Measurements from ENCODE around the gene WWTR1. TPM values are rescaled to one million over a fixed set of nuclear protein-coding genes. Genes with fewer than 3 reads are reported as not detected.
A peak's percentile ranks its signal among the peaks of the same experiment; 100 is the strongest.

WWTR1 gene
- total RNA-seq, 1 donor from 2014 or later: 98.0 TPM

DNA sequence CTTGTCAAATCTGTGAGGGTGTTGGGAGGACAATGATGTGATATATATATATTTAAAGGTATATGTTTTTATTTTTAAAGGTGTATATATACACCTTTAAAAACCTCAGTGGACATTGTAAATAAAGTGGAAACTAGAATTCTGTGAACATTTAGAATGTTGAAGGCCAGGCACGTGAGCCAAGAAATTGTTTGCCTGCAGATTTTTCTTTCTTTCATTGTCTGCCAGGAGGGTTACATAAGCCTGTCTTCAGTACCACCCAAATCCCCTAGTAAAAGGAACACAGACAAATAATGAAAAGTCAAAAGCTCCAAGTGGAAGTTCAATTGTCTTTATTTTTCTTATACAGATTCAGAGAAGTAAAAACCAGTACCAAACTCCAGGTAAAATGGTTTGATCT lies 140.9 kb downstream of the WWTR1 start:
- H3K4me1 Mint-ChIP-seq: peaks cover 8% of the 10 kb centered on the region
- H3K36me3 Mint-ChIP-seq: peaks cover 3% of the 10 kb centered on the region
- H3K27ac Mint-ChIP-seq: no peak overlapping the region
- DNase-seq (ENCODE audit: low spot score in 2 of 2, unreplicated experiment in 2 of 2): no peak
- TF ChIP-seq, protein P1, sequence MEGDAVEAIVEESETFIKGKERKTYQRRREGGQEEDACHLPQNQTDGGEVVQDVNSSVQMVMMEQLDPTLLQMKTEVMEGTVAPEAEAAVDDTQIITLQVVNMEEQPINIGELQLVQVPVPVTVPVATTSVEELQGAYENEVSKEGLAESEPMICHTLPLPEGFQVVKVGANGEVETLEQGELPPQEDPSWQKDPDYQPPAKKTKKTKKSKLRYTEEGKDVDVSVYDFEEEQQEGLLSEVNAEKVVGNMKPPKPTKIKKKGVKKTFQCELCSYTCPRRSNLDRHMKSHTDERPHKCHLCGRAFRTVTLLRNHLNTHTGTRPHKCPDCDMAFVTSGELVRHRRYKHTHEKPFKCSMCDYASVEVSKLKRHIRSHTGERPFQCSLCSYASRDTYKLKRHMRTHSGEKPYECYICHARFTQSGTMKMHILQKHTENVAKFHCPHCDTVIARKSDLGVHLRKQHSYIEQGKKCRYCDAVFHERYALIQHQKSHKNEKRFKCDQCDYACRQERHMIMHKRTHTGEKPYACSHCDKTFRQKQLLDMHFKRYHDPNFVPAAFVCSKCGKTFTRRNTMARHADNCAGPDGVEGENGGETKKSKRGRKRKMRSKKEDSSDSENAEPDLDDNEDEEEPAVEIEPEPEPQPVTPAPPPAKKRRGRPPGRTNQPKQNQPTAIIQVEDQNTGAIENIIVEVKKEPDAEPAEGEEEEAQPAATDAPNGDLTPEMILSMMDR (IDR thresholded peaks at IDR 0.05; ENCODE audit: unreplicated experiment): no peak
- H3K27me3 Mint-ChIP-seq (ENCODE audit: low read depth): no peaks in the 10 kb centered on the region
- no peaks in the 10 kb centered on the region for H3K9me3 Mint-ChIP-seq
- H3K4me3 Mint-ChIP-seq: no peak overlapping the region

DNA sequence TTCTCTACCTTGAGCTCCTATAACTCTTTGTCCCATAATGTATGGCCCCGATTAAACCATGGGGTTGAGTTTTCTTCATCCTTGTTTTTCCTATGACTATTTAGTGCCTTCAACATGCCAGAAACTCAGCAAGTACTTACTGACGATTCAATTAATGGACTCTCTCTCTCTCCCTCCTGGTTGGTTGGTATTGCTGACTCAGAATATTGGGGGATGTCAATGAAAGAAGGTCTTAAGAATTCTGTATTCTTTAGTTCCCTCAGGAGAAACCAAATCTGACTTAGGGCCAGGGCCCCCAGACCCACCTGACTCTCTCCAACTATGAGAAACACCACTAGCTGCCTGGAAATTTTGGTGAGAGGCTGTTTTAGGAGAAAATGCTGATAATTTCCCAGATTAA lies 142.6 kb downstream of the WWTR1 start:
- H3K9me3 Mint-ChIP-seq: no peaks in the 10 kb centered on the region
- H3K4me3 Mint-ChIP-seq: no peak overlapping the region
- H3K27ac Mint-ChIP-seq: no peak overlapping the region
- TF ChIP-seq, protein P1 (IDR thresholded peaks at IDR 0.05; ENCODE audit: unreplicated experiment): no peak
- H3K36me3 Mint-ChIP-seq: peaks cover 3% of the 10 kb centered on the region
- DNase-seq (ENCODE audit: low spot score in 2 of 2, unreplicated experiment in 2 of 2): no peak
- no peaks in the 10 kb centered on the region for H3K27me3 Mint-ChIP-seq (ENCODE audit: low read depth)
- H3K4me1 Mint-ChIP-seq: peaks cover 8% of the 10 kb centered on the region

DNA sequence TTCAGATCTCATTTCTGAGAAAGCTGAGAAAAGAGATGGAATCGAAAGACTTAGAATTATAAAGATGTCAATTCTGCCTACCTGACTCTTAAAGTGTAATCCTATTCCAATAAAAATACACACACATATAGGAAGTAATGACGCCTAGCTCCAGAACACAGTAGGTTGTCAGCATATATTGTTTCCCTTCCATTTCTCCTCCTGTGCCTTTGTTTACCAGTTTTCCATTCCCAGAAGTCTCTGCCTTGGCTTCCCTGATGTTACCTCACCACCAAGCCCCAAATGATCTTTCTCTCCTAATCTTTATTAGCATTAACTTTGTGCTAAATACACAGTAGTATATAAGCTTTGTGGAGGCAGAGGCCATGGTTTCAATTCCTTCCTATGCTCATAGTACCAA lies 143.4 kb downstream of the WWTR1 start:
- Mint-ChIP-seq H3K4me3 (no peak overlapping the region), H3K36me3 (peaks cover 3% of the 10 kb centered on the region), H3K27ac (no peak overlapping the region), H3K9me3 (no peaks in the 10 kb centered on the region), H3K27me3 (ENCODE audit: low read depth) (no peaks in the 10 kb centered on the region), H3K4me1 (peaks cover 8% of the 10 kb centered on the region)
- TF ChIP-seq, protein P1 (IDR thresholded peaks at IDR 0.05; ENCODE audit: unreplicated experiment): no peak
- DNase-seq (ENCODE audit: low spot score in 2 of 2, unreplicated experiment in 2 of 2): no peak

DNA sequence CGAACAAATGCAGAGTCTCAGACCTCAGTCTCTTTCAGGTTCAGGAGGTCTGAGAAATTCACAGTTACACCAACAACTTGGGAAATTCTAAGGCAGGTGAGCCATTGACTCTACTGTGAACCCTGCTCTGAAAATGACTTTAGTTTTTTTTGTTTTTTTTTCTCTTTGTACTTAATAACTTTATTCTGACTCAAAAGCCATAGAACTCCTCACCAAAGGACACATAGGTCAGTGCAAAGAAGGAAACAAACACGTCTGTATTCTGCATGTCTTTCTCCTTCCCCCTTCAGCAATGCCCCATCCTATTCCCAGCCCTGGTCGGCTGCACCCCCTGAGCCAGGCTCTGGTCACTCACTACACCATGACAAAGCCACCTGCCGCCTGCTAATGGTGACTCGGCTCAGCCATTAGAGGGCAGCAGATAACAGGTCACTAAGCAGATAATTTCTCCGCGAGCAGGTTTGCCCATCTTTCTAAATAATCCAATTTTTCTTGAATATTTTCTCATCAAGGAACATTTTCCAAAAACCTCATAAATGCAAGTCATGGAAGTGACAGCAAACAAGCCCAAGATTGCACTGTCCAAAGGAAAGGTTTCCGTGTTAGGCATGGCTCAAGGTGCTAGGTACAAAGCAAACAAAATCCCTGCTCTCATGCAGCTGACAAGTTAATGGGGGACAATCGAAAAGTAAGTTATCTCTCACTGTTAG lies 145.6 kb downstream of the WWTR1 start:
- H3K9me3 Mint-ChIP-seq: no peaks in the 10 kb centered on the region
- peak in 1 of 2 experiments; percentile 64 for DNase-seq (ENCODE audit: low spot score in 2 of 2, unreplicated experiment in 2 of 2)
- peak overlapping the region; percentile 36 for H3K27ac Mint-ChIP-seq
- peaks cover 12% of the 10 kb centered on the region for H3K4me1 Mint-ChIP-seq
- H3K36me3 Mint-ChIP-seq: no peaks in the 10 kb centered on the region
- TF ChIP-seq, protein P1 (IDR thresholded peaks at IDR 0.05; ENCODE audit: unreplicated experiment): peak; percentile 58
- no peak overlapping the region for H3K4me3 Mint-ChIP-seq
- H3K27me3 Mint-ChIP-seq (ENCODE audit: low read depth): no peaks in the 10 kb centered on the region

DNA sequence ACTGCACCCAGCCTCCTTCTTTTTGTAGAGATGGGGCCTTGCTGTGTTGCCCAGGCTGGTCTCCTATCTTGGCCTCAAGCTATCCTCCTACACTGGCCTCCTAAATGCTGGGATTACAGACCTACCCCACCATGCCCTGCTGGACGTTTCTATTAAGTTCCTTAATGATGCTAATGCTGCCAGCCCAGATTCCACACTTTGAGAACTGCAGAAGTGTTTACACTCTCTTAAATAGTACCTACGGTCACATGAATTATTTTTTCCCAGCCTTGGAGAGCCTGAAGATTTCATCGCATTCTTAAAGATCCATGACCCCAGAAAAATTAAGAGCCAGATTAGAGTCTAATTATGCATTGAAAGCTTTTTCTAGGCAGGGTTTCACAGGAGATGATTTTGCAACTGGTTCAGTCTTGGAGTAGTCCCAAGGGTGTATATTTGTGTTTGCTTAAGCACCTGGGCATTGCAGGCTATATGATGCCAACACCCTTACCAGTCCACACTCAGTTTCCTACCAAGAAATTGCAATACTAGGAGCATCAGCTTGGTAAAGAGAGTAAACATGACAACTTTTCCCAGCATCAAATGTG lies 146.7 kb downstream of the WWTR1 start:
- H3K27ac Mint-ChIP-seq: no peak overlapping the region
- peaks cover 18% of the 10 kb centered on the region for H3K4me1 Mint-ChIP-seq
- TF ChIP-seq, protein P1 (IDR thresholded peaks at IDR 0.05; ENCODE audit: unreplicated experiment): no peak
- no peaks in the 10 kb centered on the region for H3K27me3 Mint-ChIP-seq (ENCODE audit: low read depth)
- no peak for DNase-seq (ENCODE audit: low spot score in 2 of 2, unreplicated experiment in 2 of 2)
- no peaks in the 10 kb centered on the region for H3K36me3 Mint-ChIP-seq
- no peaks in the 10 kb centered on the region for H3K9me3 Mint-ChIP-seq
- H3K4me3 Mint-ChIP-seq: no peak overlapping the region
